Measurements from ENCODE around the gene PHF21A.

Gene PHF21A

GRCh38 chr11:46106530-46107407 is 14.5 kb downstream of the PHF21A start:
- no peak for TF ChIP-seq TAF1 (IDR thresholded peaks at IDR 0.05; ENCODE audit: borderline replicate concordance, insufficient read depth, low read length)
- TF ChIP-seq FOXP2 (optimal IDR thresholded peaks at IDR 0.05; ENCODE audit: borderline replicate concordance, extremely low read depth, extremely low read length, insufficient read depth) = no peak
- TF ChIP-seq SIN3A (IDR thresholded peaks at IDR 0.05; ENCODE audit: borderline replicate concordance, insufficient read depth, low read length) = no peak
- TF ChIP-seq REST (IDR thresholded peaks at IDR 0.05; ENCODE audit: insufficient read depth in 1 of 2, low read depth in 2 of 2, low read length in 2 of 2) = no peak
- TF ChIP-seq POLR2AphosphoS5 (IDR thresholded peaks at IDR 0.05; ENCODE audit: low read depth, low read length) = no peak

- TF ChIP-seq TAF1 (IDR thresholded peaks at IDR 0.05; ENCODE audit: borderline replicate concordance, insufficient read depth, low read length) (no peak), SIN3A (IDR thresholded peaks at IDR 0.05; ENCODE audit: borderline replicate concordance, insufficient read depth, low read length) (no peak), POLR2AphosphoS5 (IDR thresholded peaks at IDR 0.05; ENCODE audit: low read depth, low read length) (no peak), FOXP2 (optimal IDR thresholded peaks at IDR 0.05; ENCODE audit: borderline replicate concordance, extremely low read depth, extremely low read length, insufficient read depth) (no peak), REST (IDR thresholded peaks at IDR 0.05; ENCODE audit: insufficient read depth in 1 of 2, low read depth in 2 of 2, low read length in 2 of 2) (no peak)
Observed at GRCh38 chr11:46105926-46106325, 15.3 kb downstream of the PHF21A start.

GRCh38 chr11:46105134-46105628 is 16.1 kb downstream of the PHF21A start:
- TF ChIP-seq TAF1 (IDR thresholded peaks at IDR 0.05; ENCODE audit: borderline replicate concordance, insufficient read depth, low read length) (no peak), REST (IDR thresholded peaks at IDR 0.05; ENCODE audit: insufficient read depth in 1 of 2, low read depth in 2 of 2, low read length in 2 of 2) (no peak), SIN3A (IDR thresholded peaks at IDR 0.05; ENCODE audit: borderline replicate concordance, insufficient read depth, low read length) (no peak), FOXP2 (optimal IDR thresholded peaks at IDR 0.05; ENCODE audit: borderline replicate concordance, extremely low read depth, extremely low read length, insufficient read depth) (no peak), POLR2AphosphoS5 (IDR thresholded peaks at IDR 0.05; ENCODE audit: low read depth, low read length) (no peak)

GRCh38 chr11:46102843-46103242 is 18.4 kb downstream of the PHF21A start:
- no peak for TF ChIP-seq POLR2AphosphoS5 (IDR thresholded peaks at IDR 0.05; ENCODE audit: low read depth, low read length)
- TF ChIP-seq REST (IDR thresholded peaks at IDR 0.05; ENCODE audit: insufficient read depth in 1 of 2, low read depth in 2 of 2, low read length in 2 of 2) = no peak
- TF ChIP-seq SIN3A (IDR thresholded peaks at IDR 0.05; ENCODE audit: borderline replicate concordance, insufficient read depth, low read length) = no peak
- no peak for TF ChIP-seq FOXP2 (optimal IDR thresholded peaks at IDR 0.05; ENCODE audit: borderline replicate concordance, extremely low read depth, extremely low read length, insufficient read depth)
- TF ChIP-seq TAF1 (IDR thresholded peaks at IDR 0.05; ENCODE audit: borderline replicate concordance, insufficient read depth, low read length) = no peak

Measured in PFSK-1 (cell line).